K562 (cell line): ENCODE results near the gene KLK11. TPM values are rescaled to one million over a fixed set of nuclear protein-coding genes. Genes with fewer than 3 reads are reported as not detected.

Experiments used
- ASH1L ChIP-seq: fragments of 450-650 bp; IDR thresholded peaks from 2 replicates; pipeline ENCODE4 v1.6.1; 2018; ENCODE audit warnings: borderline replicate concordance, mild to moderate bottlenecking, low read depth; ENCODE audit not compliant: partially characterized antibody
- CTCF ChIP-seq, 3 experiments: IDR thresholded peaks in 2 of 3; conservative IDR thresholded peaks in 1 of 3; 2 replicates each; pipeline ENCODE4 v1.5.1; 2011 to 2012; ENCODE audit warnings: low read length in 3 of 3, mild to moderate bottlenecking in 3 of 3, control low read depth in 2 of 3, improper control_type of control experiment in 1 of 3, inconsistent platforms in 1 of 3, low read depth in 1 of 3, mixed read lengths in 1 of 3, moderate library complexity in 1 of 3; ENCODE audit not compliant: insufficient read depth in 2 of 3
- ESRRA ChIP-seq: fragments of 450-650 bp; IDR thresholded peaks from 2 replicates; pipeline ENCODE4 v1.6.1; 2014; ENCODE audit warnings: low read depth, mild to moderate bottlenecking, moderate library complexity, borderline replicate concordance
- NCOA2 ChIP-seq, 2 experiments: fragments of 450-650 bp; IDR thresholded peaks; 2 replicates each; pipeline ENCODE4 v1.6.1; 2018; ENCODE audit warnings: mild to moderate bottlenecking in 2 of 2, moderate library complexity in 1 of 2; ENCODE audit not compliant: partially characterized antibody in 2 of 2
- NEUROD1 ChIP-seq: fragments of 150-350 bp; IDR thresholded peaks from 2 replicates; pipeline ENCODE4 v1.6.1; 2014; ENCODE audit warnings: borderline replicate concordance, low read length, low read depth; ENCODE audit not compliant: partially characterized antibody
- NFE2 ChIP-seq: IDR thresholded peaks from 2 replicates; pipeline ENCODE4 v1.6.1; 2014; ENCODE audit warnings: antibody characterized with exemption, low read depth
- PATZ1 ChIP-seq: fragments of 250-450 bp; sonication (Bioruptor Pico); IDR thresholded peaks from 2 replicates; pipeline ENCODE4 v1.5.0; 2020; ENCODE audit warnings: mild to moderate bottlenecking, borderline replicate concordance
- PKNOX1 ChIP-seq: fragments of 450-650 bp; IDR thresholded peaks from 2 replicates; pipeline ENCODE4 v1.6.1; 2016
- SP2 ChIP-seq: IDR thresholded peaks from 2 replicates; pipeline ENCODE4 v1.6.1; 2011; ENCODE audit warnings: mild to moderate bottlenecking, low read depth, low read length, moderate library complexity; ENCODE audit not compliant: poor library complexity, severe bottlenecking; ENCODE audit errors: extremely low read depth
- TEAD1 ChIP-seq, 2 experiments: fragments of 450-650 bp in 1 of 2; sonication (generic) in 1 of 2; formaldehyde crosslinking; IDR thresholded peaks; 2 replicates each; pipeline versions ENCODE4 v1.4.0 to v1.8.0; 2020 to 2022; ENCODE audit warnings: mild to moderate bottlenecking in 2 of 2, missing genetic modification reagents in 1 of 2
- TRIM25 ChIP-seq: fragments of 450-650 bp; IDR thresholded peaks from 2 replicates; pipeline ENCODE4 v1.7.0; 2016; ENCODE audit warnings: borderline replicate concordance
- ZNF184 ChIP-seq: sonication (generic); formaldehyde crosslinking; IDR thresholded peaks from 2 replicates; pipeline ENCODE4 v1.5.0; 2020; ENCODE audit warnings: missing genetic modification reagents
- ZNF23 ChIP-seq: fragments of 250-450 bp; sonication (Bioruptor Pico); IDR thresholded peaks from 2 replicates; pipeline ENCODE4 v1.4.0; 2020; ENCODE audit warnings: mild to moderate bottlenecking
- ZNF277 ChIP-seq: fragments of 250-450 bp; sonication (Bioruptor Pico); IDR thresholded peaks from 2 replicates; pipeline ENCODE4 v1.8.0; 2022; ENCODE audit warnings: inconsistent platforms, mild to moderate bottlenecking, moderate library complexity, borderline replicate concordance
- ZNF449 ChIP-seq: fragments of 250-450 bp; sonication (Bioruptor Pico); IDR thresholded peaks from 2 replicates; pipeline ENCODE4 v1.8.0; 2022; ENCODE audit warnings: moderate library complexity, mild to moderate bottlenecking, inconsistent platforms
- ZNF586 ChIP-seq: fragments of 450-650 bp; formaldehyde crosslinking; conservative IDR thresholded peaks from 2 replicates; pipeline ENCODE4 v1.4.0; 2020; ENCODE audit warnings: mild to moderate bottlenecking, moderate library complexity
- polyA plus RNA-seq, 8 experiments: library from polyadenylated mRNA; depleted of rRNA in 4 of 8; stranded (reverse) in 5 of 8; unstranded in 3 of 8; fragments of >200 nt; fragmentation: Nextera tagmentation in 2 of 8; fragmentation: Illumina TruSeq in 1 of 8; extraction: Ambion mirVana in 2 of 8; extraction: Trizol in 1 of 8; gene quantifications; 2 replicates each; pipeline versions ENCODE4 v1.2.1 to v1.2.3, GENCODE V29; 2011 to 2014; ENCODE audit warnings: inconsistent platforms in 1 of 8, missing spikeins in 1 of 8
- total RNA-seq, 7 experiments: library from RNA; depleted of rRNA in 6 of 7; stranded (reverse); fragments of >200 nt in 6 of 7; fragmentation: Illumina TruSeq in 2 of 7; extraction: Trizol in 2 of 7; gene quantifications; 2 replicates each; pipeline versions ENCODE4 v1.2.1 to v1.2.3, GENCODE V29; 2011 to 2021; ENCODE audit warnings: low replicate concordance in 1 of 7

KLK11 gene
- total and polyA plus RNA-seq, 9 of the 15 experiments (the other 6 are each of a cell fraction or from before 2014, with no cell fraction given): not detected

GRCh38 chr19:51020988-51021651 lies 5.3 kb downstream of the KLK11 start (continued):
- TF ChIP-seq PATZ1 (CRISPR knock-in tag) (no peak), TRIM25 (no peak), NCOA2 (IDR thresholded peaks at IDR 0.05; ENCODE audit: partially characterized antibody in 2 of 2) (no peak), TEAD1 (CRISPR knock-in tag; IDR thresholded peaks at IDR 0.05) (no peak), CTCF (IDR thresholded peaks at IDR 0.05 in 2 of 3, conservative IDR thresholded peaks at IDR 0.05 in 1 of 3; ENCODE audit: insufficient read depth in 2 of 3, low read depth in 1 of 3, low read length in 3 of 3) (peak; percentile 62 to 86 (median 78)), NFE2 (no peak), ZNF449 (no peak), SP2 (no peak), ZNF184 (CRISPR knock-in tag) (no peak), PKNOX1 (no peak), ZNF23 (CRISPR knock-in tag) (no peak), ESRRA (peak; percentile 71; the same call in 1 of the 2 replicates), ZNF586 (no peak), ZNF277 (CRISPR knock-in tag) (no peak), NEUROD1 (no peak), ASH1L (no peak)
